HG02798 (cell line): Measurements from ENCODE around the gene SLC51A.
"Not testable (repeated sequence)": the region's sequence is repeated elsewhere in the genome, so short reads cannot be mapped to it uniquely, and the experiment has no call there.

Source experiments
- ATAC-seq: cut with Tn5 transposase; IDR thresholded peaks from one replicate; pipeline ENCODE4 v1.9.1; 2021; ENCODE audit warnings: mild to moderate bottlenecking; ENCODE audit not compliant: unreplicated experiment, poor library complexity

The SLC51A gene

DNA sequence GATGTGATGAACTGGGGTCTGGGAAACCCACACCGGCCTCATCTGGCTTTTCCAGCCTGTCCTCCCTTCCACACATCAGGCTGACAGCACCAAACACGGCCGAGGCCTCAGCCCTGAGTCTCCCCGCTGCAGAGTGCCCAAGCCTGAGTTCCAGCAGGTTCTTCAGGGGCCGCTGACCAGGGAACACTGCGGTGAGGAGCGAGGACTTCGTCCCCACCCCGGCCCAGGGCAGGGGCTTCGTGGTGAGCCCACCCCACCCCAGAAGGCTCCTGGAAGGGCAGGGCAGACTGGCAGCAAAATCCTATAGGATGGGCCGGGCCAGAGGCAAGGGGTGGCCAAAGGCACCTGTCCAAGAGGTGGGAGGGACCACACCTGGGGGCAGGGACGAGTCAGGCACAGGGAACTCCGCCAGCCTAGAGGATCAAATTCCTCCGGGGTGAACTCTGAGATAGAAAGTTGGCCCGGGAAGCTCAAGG is at the start of gene SLC51A:
Gene SLC51A (plus strand): TSS at position 446 of the 476 bp plus-strand sequence. CDS start 179 bp downstream, outside the sequence.
- ATAC-seq = no peak

DNA sequence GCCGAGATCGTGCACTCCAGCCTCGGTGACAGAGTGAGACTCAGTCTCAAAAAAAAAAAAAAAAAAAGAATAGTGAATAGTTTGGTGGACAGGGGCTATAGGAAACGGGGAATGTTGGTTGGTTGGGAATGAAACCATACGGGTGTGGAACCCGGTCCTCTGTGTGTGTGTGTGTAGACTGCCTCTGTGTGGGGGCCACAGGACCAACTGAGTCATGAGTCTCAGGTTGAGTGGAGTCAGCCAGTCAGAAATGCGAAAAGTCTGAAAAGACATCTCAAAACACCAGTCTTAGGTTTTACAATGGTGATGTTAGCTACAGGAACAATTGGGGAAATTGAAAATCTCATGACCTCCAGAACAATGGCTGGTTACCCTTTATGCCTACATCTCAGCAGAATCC is 49.6 kb upstream of the SLC51A start:
- ATAC-seq = no peak

DNA sequence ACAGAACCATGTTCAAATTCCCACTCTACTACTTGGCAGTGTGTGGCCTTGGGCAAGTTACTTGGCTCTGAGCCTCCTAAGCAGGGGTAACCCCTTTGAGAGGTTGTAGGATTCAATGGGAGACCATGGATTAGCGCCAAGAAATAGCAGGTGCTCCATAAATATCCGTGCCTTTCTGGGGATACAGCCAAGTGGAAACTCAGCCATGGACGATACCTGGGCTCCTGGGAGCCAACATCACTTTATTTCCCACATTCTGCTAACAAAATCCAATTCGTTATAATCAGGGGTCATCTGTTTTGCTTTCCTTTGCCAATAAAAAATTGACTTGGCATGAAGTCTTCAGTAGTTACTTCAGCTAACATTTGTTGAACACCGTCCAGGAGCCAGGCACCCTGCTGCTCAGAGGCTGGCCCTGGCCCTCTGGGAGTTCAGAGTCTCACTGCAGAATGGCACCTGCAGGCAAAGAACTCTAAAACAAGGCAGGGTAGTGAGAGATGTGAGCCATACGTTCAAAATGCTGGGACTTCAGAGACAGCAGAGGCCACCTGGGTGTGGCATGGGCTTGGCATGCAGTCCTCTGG is 47.4 kb upstream of the SLC51A start:
- ATAC-seq = no peak

DNA sequence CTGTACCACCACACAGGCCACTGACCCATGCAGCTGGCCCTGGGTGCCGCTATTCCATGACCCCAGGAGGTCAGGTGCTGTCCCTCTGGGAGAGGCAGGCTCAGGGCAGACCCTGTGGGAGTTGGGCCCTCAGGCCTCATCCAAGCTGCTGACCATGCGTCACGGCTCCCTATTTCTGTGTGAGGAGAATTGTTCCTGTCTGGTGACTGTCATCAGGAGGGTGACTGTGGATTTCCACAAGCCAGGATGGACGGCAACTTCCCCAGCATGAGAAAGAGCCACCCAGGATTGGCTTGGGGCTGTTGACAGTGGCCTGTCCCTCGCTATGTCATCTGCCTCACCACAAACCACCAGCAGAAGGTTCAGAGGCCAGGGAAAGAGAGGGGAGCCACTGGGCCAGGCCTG is 46.5 kb upstream of the SLC51A start:
- ATAC-seq = no peak

DNA sequence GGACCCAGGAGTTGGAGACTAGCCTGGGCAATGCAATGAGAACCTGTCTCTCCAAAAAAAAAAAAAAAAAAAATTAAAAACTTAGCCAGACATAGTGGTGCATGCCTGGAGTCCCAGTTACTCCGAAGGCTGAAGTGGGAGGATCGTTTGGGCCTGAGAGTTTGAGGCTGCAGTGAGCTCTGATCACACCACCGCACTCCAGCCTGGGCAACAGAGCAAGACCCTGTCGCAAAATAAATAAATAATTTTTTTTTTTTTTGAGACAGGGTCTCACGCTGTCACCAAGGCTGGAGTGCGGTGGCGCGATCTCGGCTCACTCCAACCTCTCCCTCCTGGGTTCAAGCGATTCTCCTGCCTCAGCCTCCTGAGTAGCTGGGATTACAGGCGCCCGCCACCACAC is 46.0 kb upstream of the SLC51A start:
- not testable (repeated sequence) for ATAC-seq

DNA sequence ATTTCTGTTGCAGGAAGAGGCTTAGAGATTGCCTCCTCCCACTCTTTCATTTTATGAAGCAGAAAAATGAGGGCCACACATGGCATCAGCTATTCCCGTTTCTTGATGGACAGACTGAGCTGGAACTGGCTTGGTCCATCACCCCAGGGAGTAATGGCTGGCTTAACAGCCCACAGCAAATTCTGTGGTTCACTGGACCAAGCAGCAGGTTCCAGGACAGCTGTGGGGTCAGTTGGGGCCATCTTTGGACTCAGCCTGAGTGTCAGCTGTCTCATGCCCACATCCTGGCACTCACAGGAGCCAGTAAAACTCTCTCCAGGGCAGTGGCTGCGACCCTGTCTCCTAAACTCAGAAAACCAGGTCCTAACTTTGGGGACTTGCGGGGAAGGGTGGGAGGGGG is 41.7 kb upstream of the SLC51A start:
- no peak for ATAC-seq

DNA sequence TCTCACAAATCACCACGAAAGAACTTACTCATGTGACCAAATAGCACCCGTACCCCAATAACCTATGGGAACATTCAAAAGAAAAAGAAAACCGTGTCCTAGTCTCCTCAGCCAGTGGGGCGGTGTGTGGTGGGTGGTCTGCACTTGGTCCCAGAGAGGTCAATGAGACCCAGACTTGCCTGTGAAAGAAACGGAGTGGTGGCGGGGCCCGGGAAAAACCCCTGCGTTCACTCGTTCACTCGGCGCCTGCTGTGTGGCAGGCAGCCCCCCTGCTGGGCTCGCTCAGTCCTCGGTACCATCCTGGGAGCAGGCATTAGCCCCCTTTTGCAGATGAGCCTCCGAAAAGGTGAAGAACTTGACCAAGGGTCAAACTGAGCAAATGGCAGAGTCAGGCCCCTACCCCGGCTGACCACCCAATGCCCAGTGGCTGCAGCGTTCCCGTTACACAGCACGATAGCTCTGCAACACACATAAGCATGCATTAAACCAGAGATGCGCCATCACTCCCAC is 41.2 kb upstream of the SLC51A start:
- ATAC-seq = no peak

DNA sequence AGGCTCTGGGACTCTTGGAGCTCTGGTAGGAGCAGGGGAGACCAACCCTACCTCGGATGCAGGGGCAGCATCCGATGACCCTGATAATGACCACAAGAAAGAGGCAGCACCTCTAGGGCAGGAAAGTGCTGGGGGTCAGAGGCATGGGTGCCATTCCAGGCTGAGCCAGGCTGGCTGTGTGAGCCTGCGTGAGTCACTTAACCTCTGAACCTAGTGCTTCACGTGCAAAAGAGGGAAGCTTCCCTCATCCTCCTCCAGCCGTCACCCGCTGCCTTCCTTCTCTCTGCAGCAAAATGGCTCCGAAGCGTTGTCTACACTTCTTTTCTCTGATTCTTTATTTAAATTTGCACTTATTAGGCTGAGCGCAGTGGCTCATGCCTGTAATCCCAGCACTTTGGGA is 40.6 kb upstream of the SLC51A start:
- ATAC-seq = no peak

DNA sequence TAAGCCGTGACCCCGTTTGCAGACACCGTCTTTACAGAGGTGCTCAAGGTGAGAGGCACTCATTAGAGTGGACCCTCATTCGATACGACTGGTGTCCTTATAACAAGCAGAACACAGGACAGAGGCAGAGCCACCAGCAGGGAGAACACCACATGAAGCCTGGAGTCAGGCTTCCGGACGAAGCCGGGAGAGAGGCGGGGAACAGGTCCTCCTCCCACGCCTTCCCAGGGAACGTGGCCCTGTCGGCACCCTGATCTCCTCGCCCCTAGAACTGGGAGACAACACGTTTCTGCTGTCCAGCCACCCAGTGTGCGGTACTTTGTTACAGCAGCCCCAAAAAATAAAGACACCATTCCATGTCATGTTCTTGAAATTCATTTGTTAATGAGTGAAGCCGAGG is 38.8 kb upstream of the SLC51A start:
- ATAC-seq = no peak

DNA sequence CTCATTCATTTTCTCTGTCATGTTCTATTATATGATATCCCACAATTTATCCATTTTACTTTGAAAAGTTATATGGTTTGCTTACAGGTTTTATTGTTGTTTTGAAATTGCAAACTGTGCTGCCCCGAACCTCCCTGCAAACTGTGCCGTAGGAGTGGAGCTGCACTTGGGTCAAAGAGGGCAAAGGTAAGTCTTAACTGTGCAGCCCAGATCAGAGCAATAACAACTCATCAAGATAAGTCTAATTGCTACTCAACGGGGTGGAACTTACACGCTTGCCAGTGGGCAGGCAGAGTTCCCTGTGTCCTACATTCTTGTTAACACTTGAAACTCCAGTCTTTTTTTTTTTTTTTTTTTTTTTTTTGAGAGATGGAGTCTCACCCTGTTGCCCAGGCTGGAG is 38.4 kb upstream of the SLC51A start:
- ATAC-seq = no peak

DNA sequence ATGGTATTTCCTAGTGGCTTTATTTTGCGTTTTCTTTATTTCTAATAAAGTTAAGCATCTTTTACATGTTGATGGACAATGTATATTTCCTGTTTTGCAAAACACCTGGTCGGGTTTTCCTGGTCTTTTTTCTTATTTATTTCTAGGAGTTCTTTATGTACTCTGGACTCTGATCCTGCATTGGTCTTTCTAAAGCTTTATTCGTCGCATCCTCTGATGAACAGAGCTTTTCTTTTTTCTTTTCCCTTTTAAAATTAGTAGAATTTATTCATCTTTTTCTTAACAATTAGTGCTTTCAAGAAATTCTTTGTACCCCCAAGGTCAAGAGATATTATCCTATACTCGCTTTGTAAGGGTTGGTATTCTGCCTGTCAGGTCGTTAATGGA is 37.3 kb upstream of the SLC51A start:
- no peak for ATAC-seq

DNA sequence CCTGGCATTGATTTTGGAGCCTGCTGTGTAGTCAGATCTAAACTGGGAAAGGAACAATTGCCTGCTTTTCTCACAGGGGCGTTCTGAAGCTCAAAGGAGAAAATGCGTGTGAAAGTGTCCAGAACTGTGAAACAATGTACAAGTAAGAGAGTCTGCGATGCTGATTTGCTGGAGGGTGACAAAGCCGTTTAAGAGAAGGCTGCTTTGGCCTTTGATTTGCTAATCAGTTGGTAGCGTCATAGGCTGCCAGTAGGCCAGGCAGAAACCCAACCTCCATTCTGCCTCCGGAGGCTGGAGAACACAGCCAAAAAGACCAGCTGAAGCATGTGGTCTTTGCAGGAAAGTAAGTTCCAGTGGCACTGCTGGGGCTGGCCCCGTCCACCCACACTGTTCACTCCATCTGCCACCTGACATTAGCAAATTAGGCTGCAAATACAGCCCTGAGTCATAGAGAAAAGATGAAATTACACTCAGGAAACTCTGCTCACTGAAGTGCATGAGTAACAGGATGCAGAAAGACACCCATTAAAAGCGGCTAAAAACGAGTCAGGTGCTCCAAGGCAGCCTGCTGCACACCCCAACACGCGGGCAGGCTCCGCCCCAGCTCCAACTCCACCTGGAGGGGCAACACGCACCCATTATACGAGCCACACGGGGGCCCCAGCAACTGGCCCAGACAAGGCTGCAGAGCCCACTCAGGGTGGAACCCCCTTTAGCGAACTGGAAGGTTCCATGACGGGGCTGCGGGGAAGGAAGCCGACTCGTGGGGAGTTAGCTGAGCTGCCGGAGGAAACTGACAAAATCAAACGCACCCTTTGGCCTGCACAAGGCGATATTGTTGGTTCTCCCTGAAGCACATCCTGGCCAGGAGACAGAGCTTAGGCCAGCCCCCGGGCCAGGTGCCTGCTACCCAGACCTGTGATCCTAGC is 36.7 kb upstream of the SLC51A start:
- ATAC-seq = peak; percentile 68

DNA sequence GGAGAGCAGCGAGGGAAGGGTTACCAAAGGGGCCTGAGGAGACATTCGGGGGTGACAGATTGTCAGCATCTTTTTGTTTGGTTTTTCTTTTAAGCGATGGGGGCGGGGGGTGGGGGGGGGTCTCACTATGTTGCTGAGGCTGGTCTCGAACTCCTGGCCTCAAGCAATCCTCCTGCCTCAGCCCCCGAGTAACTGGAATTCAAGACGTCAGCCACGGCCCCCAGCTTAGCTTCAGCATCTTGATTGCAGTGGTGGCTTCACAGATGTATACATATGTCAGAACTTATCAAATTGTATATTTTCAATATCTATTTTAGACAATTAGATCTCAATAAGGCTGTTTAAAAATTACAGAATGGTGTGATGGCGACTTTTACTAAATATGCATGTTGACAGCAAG is 36.0 kb upstream of the SLC51A start:
- no peak for ATAC-seq

DNA sequence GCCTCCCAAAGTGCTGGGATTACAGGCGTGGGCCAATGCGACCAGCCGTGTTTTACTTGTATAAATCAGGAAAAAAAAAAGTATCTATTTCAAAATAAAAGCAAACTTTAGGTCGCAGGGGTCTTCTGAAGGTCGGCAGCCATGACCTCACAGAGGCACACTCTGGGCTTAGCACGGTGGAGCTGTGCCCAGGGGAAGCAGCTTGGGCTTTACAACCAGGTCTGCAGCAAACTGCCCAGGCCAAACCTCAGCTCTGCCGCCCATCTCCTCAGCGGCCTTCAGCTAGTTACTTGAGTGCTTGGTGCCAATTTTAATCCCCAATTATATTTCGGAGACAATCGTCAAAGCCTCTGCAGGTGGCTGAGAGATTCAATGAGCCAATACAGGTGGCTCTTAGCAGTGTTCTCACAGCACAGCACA is 35.2 kb upstream of the SLC51A start:
- ATAC-seq = no peak

DNA sequence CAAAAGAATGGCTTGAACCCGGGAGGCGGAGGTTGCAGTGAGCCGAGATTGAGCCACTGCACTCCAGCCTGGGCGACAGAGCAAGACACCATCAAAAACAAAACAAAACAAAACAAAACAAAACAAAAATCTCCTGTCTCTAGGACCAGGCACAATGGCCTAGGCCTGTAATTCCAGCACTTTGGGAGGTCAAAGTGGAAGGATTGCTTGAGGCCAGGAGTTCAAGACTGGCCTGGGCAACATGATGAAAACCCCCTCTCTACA is 32.2 kb upstream of the SLC51A start:
- ATAC-seq = not testable (repeated sequence)

DNA sequence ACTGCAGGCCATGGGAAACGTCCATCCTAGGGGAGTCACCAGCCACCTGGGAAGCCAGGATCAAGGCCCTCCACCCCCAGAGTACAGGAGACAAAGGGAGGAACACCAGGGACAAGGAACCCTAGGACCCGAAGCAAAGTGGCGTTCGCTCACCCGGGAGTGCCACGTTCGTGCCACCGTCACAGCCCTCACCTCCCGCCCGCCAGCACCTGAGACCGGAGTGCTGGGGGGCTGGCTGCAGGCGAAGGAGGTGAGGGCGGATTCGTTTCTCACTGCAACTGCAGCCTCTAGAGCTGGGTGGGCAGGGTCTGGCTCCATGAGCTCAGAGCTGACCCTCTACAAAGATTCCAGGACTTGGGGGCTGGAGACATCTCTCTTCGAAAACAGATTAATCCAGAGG is 31.5 kb upstream of the SLC51A start:
- ATAC-seq = no peak

DNA sequence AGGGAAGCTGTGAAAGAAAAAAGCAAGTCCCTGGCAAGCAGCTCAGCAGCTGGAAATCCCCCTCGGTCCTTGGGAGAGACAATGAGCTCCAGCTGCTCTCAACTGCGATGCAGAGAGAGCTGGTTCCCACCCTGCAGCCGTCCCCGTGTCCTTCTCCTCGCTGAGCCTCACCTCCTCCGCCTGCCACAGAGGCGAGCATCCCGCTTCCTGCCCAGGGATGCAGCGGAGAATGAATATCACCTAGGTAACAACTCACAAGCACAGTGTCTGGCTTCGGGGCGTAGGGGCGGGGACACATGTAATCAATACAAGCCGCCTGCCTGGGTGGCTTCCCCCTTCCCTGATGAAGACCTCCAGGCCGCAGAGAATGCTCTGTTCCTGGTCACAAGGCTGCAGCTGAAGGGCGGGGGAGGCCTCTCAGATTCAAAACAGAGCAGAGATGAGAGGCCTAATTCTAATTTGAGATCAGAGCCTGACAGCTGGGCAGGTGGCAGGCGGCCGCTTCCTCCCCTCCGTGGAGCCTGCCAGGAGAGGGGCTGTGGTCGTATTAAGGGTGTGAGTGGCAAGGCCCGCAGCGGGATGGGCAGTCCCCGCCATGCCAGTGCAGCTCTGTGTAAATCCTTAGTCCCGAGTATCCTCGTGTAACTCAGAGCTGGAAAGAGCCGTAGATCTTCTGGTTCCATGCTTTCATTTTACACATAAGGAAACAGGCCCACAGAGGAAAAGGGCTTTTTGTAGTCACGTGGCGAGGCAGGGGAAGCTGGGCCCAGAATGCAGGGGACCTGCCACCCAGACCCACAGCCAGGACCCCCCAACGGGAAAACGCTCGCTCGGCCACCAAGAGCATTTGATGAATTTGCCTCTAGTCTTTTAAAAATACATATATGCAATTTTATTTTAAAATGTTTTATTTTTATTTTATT is 29.4 kb upstream of the SLC51A start:
- ATAC-seq = peak; percentile 58

DNA sequence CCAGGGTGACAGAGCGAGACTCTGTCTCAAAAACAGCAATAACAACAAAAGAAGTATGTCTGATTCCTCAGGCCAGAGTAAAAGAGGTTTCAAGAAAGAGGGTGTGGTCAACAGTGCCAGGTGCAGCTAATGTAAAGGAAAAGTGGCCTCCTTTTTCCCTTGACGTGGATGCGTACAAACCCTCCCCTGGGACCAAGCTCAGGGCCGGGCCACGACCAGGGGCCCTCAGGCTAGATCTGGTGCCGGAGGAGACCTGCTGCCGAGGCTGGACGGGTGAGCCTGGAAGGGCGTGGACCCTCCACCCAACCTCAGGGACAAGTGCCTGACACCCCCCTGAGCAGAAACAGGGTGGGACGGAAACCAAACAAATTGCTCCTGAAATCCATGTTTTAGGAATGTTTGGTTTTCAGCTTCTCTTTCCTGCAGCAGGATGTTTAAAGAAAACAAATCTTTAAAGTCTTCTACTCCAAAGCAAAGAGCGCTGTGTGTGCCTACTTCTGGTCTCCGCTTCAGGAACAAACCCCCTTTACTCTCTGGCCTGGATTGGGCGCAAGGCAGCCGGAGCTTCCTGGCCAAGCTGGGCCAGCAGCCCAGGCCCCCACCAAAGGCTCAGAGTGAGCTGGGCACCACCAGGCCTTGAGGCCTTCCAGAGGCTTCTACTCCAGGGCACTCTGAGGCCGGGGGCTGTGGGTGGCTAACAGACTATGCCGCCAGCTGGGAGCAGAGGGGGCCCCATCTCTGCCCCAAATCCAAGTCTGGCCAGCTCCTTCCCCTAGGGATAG is 26.6 kb upstream of the SLC51A start:
- no peak for ATAC-seq

DNA sequence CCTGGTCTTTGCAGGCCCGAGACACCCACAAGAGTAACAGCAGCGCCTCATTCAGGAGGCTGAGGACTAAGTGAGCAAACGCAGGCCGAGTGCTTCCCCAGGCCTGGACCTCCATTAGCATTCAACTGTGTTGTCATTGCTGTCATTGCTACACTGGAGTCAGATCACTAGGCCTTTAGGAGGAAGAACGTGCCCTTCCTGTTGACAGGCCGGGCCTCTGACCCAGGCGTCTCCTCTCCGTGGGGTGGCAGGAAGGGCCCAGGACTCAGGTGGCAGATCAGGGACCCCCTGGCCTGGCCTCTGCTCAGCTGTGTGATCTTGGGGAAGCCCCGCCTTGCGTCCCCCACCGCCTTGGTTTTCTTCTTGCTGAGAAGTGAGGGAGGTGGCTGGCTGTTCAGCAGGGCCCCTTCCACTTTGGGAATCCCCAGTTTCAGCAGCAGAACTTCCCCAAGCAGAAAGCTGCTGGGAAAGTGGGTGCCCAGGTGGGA is 24.3 kb upstream of the SLC51A start:
- ATAC-seq = peak; percentile 52
